ENCODE data around the gene CHIC2. TPM values are rescaled to one million over a fixed set of nuclear protein-coding genes. Genes with fewer than 3 reads are reported as not detected.

CHIC2 gene
- total RNA-seq, 1 experiment from 2014 or later, result 10.8 TPM

DNA sequence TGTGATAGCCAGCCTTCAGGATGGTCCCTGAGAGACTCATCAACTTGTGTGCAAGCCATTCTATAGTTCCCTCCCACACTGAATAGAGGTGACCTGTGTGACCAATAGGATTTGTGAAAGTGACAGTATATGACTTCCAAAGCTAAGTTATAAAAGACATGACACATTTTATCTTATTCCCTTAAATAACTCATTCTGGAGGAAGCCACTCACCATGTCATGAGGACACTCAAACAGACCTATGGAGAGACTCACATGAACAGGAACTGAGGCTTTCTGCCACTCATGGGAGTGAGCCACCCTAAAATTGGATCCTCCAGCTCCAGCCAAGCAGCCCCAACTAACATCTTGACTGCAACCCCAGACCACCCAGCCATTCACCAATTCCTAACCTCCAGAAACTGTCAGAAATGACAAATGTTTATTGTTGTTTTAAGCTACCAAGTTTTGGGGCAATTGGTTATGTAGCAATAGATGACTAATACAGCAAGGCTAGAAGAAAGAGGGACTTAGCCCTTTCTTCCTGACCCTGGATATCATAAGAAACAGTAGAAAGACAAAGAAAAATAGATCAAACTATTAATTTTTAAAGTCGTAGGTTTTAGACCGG, 9.0 kb upstream of the CHIC2 start:
- Histone ChIP-seq H3K27ac (ENCODE audit: low read depth, low read length) (no peak overlapping the region), H3K79me2 (ENCODE audit: insufficient read depth, low read length) (no peaks in the 10 kb centered on the region), H2AFZ (ENCODE audit: low read depth, low read length, poor library complexity, severe bottlenecking) (no peak overlapping the region), H3K27me3 (ENCODE audit: insufficient read depth, low read length) (no peaks in the 10 kb centered on the region), H3K4me1 (ENCODE audit: control insufficient read depth in 1 of 2, insufficient read depth in 2 of 2, low read length in 2 of 2) (peaks cover 0 to 20% of the 10 kb centered on the region in 2 experiments; a peak in 2 of 4 replicates), H3K9ac (ENCODE audit: low read length) (no peak overlapping the region), H3K4me2 (ENCODE audit: low read length) (no peak overlapping the region), H3K36me3 (ENCODE audit: control insufficient read depth in 1 of 2, insufficient read depth in 2 of 2, low read length in 2 of 2) (no peaks in the 10 kb centered on the region), H3K9me2 (ENCODE audit: insufficient read depth) (no peaks in the 10 kb centered on the region), H3K9me3 (ENCODE audit: control insufficient read depth in 1 of 2, insufficient read depth in 1 of 2, low read depth in 1 of 2, low read length in 2 of 2) (no peaks in the 10 kb centered on the region), H4K20me1 (ENCODE audit: insufficient read depth) (no peaks in the 10 kb centered on the region), H3K4me3 (replicated peaks in 1 of 2; ENCODE audit: low read depth in 1 of 2, low read length in 2 of 2) (no peak overlapping the region)
- TF ChIP-seq, protein P1, sequence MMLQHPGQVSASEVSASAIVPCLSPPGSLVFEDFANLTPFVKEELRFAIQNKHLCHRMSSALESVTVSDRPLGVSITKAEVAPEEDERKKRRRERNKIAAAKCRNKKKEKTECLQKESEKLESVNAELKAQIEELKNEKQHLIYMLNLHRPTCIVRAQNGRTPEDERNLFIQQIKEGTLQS (IDR thresholded peaks at IDR 0.05), result no peak
- TF ChIP-seq RAD21 (IDR thresholded peaks at IDR 0.05; ENCODE audit: low read depth), result no peak
- TF ChIP-seq SRF (IDR thresholded peaks at IDR 0.05; ENCODE audit: low read depth), result no peak
- no peak for TF ChIP-seq EZH2 (IDR thresholded peaks at IDR 0.05)
- TF ChIP-seq, protein P2, sequence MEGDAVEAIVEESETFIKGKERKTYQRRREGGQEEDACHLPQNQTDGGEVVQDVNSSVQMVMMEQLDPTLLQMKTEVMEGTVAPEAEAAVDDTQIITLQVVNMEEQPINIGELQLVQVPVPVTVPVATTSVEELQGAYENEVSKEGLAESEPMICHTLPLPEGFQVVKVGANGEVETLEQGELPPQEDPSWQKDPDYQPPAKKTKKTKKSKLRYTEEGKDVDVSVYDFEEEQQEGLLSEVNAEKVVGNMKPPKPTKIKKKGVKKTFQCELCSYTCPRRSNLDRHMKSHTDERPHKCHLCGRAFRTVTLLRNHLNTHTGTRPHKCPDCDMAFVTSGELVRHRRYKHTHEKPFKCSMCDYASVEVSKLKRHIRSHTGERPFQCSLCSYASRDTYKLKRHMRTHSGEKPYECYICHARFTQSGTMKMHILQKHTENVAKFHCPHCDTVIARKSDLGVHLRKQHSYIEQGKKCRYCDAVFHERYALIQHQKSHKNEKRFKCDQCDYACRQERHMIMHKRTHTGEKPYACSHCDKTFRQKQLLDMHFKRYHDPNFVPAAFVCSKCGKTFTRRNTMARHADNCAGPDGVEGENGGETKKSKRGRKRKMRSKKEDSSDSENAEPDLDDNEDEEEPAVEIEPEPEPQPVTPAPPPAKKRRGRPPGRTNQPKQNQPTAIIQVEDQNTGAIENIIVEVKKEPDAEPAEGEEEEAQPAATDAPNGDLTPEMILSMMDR (IDR thresholded peaks at IDR 0.05 in 2 of 3, conservative IDR thresholded peaks at IDR 0.05 in 1 of 3; ENCODE audit: borderline replicate concordance in 1 of 3, insufficient read depth in 1 of 3, low read depth in 2 of 3, low read length in 2 of 3), result no peak
- no peak for TF ChIP-seq ZFX (IDR thresholded peaks at IDR 0.05)
- no peak for TF ChIP-seq CEBPB (IDR thresholded peaks at IDR 0.05; ENCODE audit: low read depth)
- no peak for TF ChIP-seq TCF7L2 (IDR thresholded peaks at IDR 0.05; ENCODE audit: borderline replicate concordance, extremely low read depth, insufficient read depth, insufficient read length)
- no peak for TF ChIP-seq YY1 (IDR thresholded peaks at IDR 0.05; ENCODE audit: extremely low read depth, insufficient replicate concordance, low read depth, low read length)
- TF ChIP-seq ZBTB33 (IDR thresholded peaks at IDR 0.05; ENCODE audit: extremely low read depth, insufficient replicate concordance, low read length), result no peak
- TF ChIP-seq MAX (IDR thresholded peaks at IDR 0.05), result no peak
- no peak for TF ChIP-seq POLR2AphosphoS5 (IDR thresholded peaks at IDR 0.05; ENCODE audit: low read depth, low read length)
- no peak for TF ChIP-seq ELF1 (IDR thresholded peaks at IDR 0.05; ENCODE audit: borderline replicate concordance, low read depth)
- no peak for TF ChIP-seq SP1 (IDR thresholded peaks at IDR 0.05; ENCODE audit: low read depth)
- no peak for TF ChIP-seq JUND (IDR thresholded peaks at IDR 0.05)
- TF ChIP-seq POLR2A (IDR thresholded peaks at IDR 0.05; ENCODE audit: borderline replicate concordance, extremely low read depth, insufficient read depth, insufficient read length), result no peak
- no peak for TF ChIP-seq FOSL1 (IDR thresholded peaks at IDR 0.05; ENCODE audit: low read depth)
- ChIA-PET RAD21 (ENCODE audit: low non-redundant PET in 1 of 2, low total read pairs in 2 of 2, uncharacterized antibody in 2 of 2, unreplicated experiment in 2 of 2) (no interaction called here), CTCF (no interaction called here), POLR2A (no interaction called here)
- DNase-seq (ENCODE audit: low read depth, low spot score) (no peak), ATAC-seq (no peak)
- intact Hi-C loops (cut with micrococcal nuclease), result no loop called here
- BruUV-seq (replicated peaks), result no TSS peak
